HL-60 (cell line): ENCODE measurements around the gene DDAH2.

Experiments used
- DNase-seq, 2 experiments: peaks; one replicate each; pipeline ENCODE4 v3.0.0-alpha.2; 2010 to 2020; ENCODE audit warnings: low read depth in 1 of 2, low spot score in 1 of 2
- H3K27ac ChIP-seq: fragments of 250-450 bp; sonication (Bioruptor Pico); replicated peaks from 2 replicates; pipeline ENCODE4 v1.5.1; 2020; ENCODE audit warnings: mild to moderate bottlenecking, moderate library complexity
- H3K27me3 ChIP-seq: fragments of 250-450 bp; sonication (Bioruptor Pico); 2 replicates; pipeline ENCODE4 v1.5.1; 2021; ENCODE audit warnings: mild to moderate bottlenecking, moderate library complexity; ENCODE audit not compliant: insufficient read depth, poor library complexity, severe bottlenecking
- H3K4me3 ChIP-seq: replicated peaks from 2 replicates; pipeline ENCODE4 v1.5.1; 2011; ENCODE audit warnings: mild to moderate bottlenecking, control low read depth, low read length; ENCODE audit not compliant: insufficient read depth
- CTCF ChIP-seq: IDR thresholded peaks from one replicate; pipeline ENCODE4 v1.5.1; 2011; ENCODE audit warnings: low read length, control low read depth, inconsistent platforms; ENCODE audit not compliant: insufficient read depth
- GABPA ChIP-seq: IDR thresholded peaks from 2 replicates; pipeline ENCODE4 v1.6.1; 2012; ENCODE audit warnings: low read depth
- POLR2AphosphoS5 ChIP-seq: IDR thresholded peaks from 2 replicates; pipeline ENCODE4 v1.6.1; 2012; ENCODE audit warnings: low read depth
- SPI1 ChIP-seq: IDR thresholded peaks from 2 replicates; pipeline ENCODE4 v1.6.1; 2012; ENCODE audit warnings: low read depth, mild to moderate bottlenecking, borderline replicate concordance
- long read RNA-seq: library from polyadenylated mRNA; unstranded; transcript quantifications from one replicate; pipeline ENCODE4 v2.0.0, GENCODE V29; 2020
- TF ChIP-seq, protein P1 (sequence below): IDR thresholded peaks from 2 replicates; pipeline ENCODE4 v1.6.1; 2012; ENCODE audit warnings: low read depth; ENCODE audit not compliant: insufficient replicate concordance

DDAH2 gene
- long read RNA-seq, partial matches to known transcripts: 0 of 23 reads
- long read RNA-seq, other reads (novel, unspliced or antisense): 23 of 23 reads

DNA sequence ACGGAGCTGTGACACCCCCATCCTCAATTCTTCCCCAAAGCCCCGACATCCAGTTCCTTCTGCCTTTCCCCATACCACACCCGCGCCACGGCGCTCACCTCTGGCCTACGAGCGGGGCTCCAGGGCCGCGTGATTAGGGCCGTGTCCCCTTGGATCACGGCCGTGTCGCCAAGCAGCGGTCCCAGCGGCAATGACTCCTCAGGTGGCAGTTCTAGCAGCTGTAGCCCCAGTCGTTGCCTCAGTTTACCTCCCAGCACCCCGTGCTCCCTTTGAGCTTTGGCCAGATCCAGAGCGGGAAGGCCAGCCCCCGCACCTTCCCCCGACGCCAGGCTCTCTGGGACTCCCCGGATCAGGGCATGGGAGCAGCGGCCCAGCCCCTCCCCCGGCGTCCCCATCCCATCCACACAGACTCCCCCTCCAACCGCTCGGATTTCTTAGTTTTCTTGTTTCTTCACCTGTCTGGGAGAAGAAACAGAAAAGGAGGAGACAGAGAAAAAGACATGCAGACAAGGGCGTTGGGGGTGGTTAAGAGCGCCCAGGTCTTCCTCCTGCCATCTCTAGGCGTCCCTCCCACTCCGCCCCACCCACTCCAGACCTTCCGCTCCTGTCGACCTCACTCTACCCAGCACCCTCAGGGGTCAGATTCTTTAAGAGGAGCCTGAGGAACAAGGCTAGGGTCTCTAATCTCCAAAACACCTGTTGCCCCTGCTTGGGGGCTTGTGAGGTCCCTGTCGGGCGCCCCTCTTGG is at the start of gene DDAH2:
Gene DDAH2 (minus strand): TSS at position 533 of the 748 bp plus-strand sequence. CDS start 138 bp downstream, at position 395.
- H3K27me3 ChIP-seq: no peaks in the 10 kb centered on the region
- no peak for DNase-seq
- H3K27ac ChIP-seq: peak within 1 kb of the TSS; percentile 66
- TF ChIP-seq, protein P1, sequence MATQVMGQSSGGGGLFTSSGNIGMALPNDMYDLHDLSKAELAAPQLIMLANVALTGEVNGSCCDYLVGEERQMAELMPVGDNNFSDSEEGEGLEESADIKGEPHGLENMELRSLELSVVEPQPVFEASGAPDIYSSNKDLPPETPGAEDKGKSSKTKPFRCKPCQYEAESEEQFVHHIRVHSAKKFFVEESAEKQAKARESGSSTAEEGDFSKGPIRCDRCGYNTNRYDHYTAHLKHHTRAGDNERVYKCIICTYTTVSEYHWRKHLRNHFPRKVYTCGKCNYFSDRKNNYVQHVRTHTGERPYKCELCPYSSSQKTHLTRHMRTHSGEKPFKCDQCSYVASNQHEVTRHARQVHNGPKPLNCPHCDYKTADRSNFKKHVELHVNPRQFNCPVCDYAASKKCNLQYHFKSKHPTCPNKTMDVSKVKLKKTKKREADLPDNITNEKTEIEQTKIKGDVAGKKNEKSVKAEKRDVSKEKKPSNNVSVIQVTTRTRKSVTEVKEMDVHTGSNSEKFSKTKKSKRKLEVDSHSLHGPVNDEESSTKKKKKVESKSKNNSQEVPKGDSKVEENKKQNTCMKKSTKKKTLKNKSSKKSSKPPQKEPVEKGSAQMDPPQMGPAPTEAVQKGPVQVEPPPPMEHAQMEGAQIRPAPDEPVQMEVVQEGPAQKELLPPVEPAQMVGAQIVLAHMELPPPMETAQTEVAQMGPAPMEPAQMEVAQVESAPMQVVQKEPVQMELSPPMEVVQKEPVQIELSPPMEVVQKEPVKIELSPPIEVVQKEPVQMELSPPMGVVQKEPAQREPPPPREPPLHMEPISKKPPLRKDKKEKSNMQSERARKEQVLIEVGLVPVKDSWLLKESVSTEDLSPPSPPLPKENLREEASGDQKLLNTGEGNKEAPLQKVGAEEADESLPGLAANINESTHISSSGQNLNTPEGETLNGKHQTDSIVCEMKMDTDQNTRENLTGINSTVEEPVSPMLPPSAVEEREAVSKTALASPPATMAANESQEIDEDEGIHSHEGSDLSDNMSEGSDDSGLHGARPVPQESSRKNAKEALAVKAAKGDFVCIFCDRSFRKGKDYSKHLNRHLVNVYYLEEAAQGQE: no peak
- TF ChIP-seq POLR2AphosphoS5 (no peak), GABPA (no peak)
- peak within 1 kb of the TSS; percentile 33 for H3K4me3 ChIP-seq

- TF ChIP-seq, protein P1: no peak
- TF ChIP-seq GABPA: no peak
- no peak for TF ChIP-seq SPI1
- no peak for TF ChIP-seq POLR2AphosphoS5
- TF ChIP-seq CTCF: no peak
Observed at GRCh38 chr6:31778193-31778592, 49.1 kb upstream of the DDAH2 start.

GRCh38 chr6:31777667-31778050 is 48.6 kb upstream of the DDAH2 start:
- Histone ChIP-seq H3K27me3 (no peaks in the 10 kb centered on the region), H3K4me3 (no peak overlapping the region), H3K27ac (no peak overlapping the region; the same call in 1 of the 2 replicates)
- DNase-seq: no peak
- TF ChIP-seq, protein P1: no peak
- TF ChIP-seq POLR2AphosphoS5 (no peak), SPI1 (no peak), GABPA (no peak), CTCF (no peak)

More at GRCh38 chr6:31778193-31778592, 49.1 kb upstream of the DDAH2 start:
- Histone ChIP-seq H3K27me3 (no peaks in the 10 kb centered on the region), H3K4me3 (no peak overlapping the region), H3K27ac (no peak overlapping the region)
- DNase-seq: no peak
